ENCODE results near the gene RANBP3.

The RANBP3 gene

GRCh38 chr19:5918463-5919079, 59.4 kb downstream of the RANBP3 start:
- H3K9ac ChIP-seq (ENCODE audit: insufficient read length, low read depth): no peak overlapping the region
- peaks cover 14% of the 10 kb centered on the region for H3K4me1 ChIP-seq (ENCODE audit: insufficient read depth, insufficient read length)
- no peak for DNase-seq (ENCODE audit: low read depth, low spot score)
- peaks cover 89% of the 10 kb centered on the region for H3K36me3 ChIP-seq (ENCODE audit: insufficient read depth, insufficient read length, low read length)
- H3K9me3 ChIP-seq (ENCODE audit: insufficient read depth, low read length): no peaks in the 10 kb centered on the region
- no peak for TF ChIP-seq ZNF274 (IDR thresholded peaks at IDR 0.05; ENCODE audit: low read depth, low read length)
- no peak for TF ChIP-seq SUZ12 (IDR thresholded peaks at IDR 0.05; ENCODE audit: extremely low read depth, insufficient read depth, insufficient read length)
- no peak for TF ChIP-seq YY1 (IDR thresholded peaks at IDR 0.05; ENCODE audit: insufficient read depth, insufficient read length)
- H3K4me3 ChIP-seq (ENCODE audit: insufficient read length, low read depth): no peak overlapping the region
- H3K27me3 ChIP-seq (ENCODE audit: insufficient read depth, insufficient read length): no peaks in the 10 kb centered on the region

- no peak overlapping the region for H3K9ac ChIP-seq (ENCODE audit: insufficient read length, low read depth)
Measured at GRCh38 chr19:5917431-5918107, 60.4 kb downstream of the RANBP3 start.

GRCh38 chr19:5916181-5916708, 61.7 kb downstream of the RANBP3 start:
- H3K36me3 ChIP-seq (ENCODE audit: insufficient read depth, insufficient read length, low read length): peaks cover 74% of the 10 kb centered on the region
- H3K9ac ChIP-seq (ENCODE audit: insufficient read length, low read depth): no peak overlapping the region
- no peak for DNase-seq (ENCODE audit: low read depth, low spot score)
- no peak overlapping the region for H3K4me3 ChIP-seq (ENCODE audit: insufficient read length, low read depth)
- no peaks in the 10 kb centered on the region for H3K9me3 ChIP-seq (ENCODE audit: insufficient read depth, low read length)
- H3K27me3 ChIP-seq (ENCODE audit: insufficient read depth, insufficient read length): no peaks in the 10 kb centered on the region
- H3K4me1 ChIP-seq (ENCODE audit: insufficient read depth, insufficient read length): peaks cover 14% of the 10 kb centered on the region
- TF ChIP-seq SUZ12 (IDR thresholded peaks at IDR 0.05; ENCODE audit: extremely low read depth, insufficient read depth, insufficient read length) (no peak), ZNF274 (IDR thresholded peaks at IDR 0.05; ENCODE audit: low read depth, low read length) (no peak), YY1 (IDR thresholded peaks at IDR 0.05; ENCODE audit: insufficient read depth, insufficient read length) (no peak)

More at GRCh38 chr19:5917431-5918107, 60.4 kb downstream of the RANBP3 start:
- Histone ChIP-seq H3K27me3 (ENCODE audit: insufficient read depth, insufficient read length) (no peaks in the 10 kb centered on the region), H3K9me3 (ENCODE audit: insufficient read depth, low read length) (no peaks in the 10 kb centered on the region), H3K36me3 (ENCODE audit: insufficient read depth, insufficient read length, low read length) (peaks cover 85% of the 10 kb centered on the region), H3K4me1 (ENCODE audit: insufficient read depth, insufficient read length) (peaks cover 14% of the 10 kb centered on the region), H3K4me3 (ENCODE audit: insufficient read length, low read depth) (no peak overlapping the region)
- no peak for TF ChIP-seq YY1 (IDR thresholded peaks at IDR 0.05; ENCODE audit: insufficient read depth, insufficient read length)
- no peak for TF ChIP-seq SUZ12 (IDR thresholded peaks at IDR 0.05; ENCODE audit: extremely low read depth, insufficient read depth, insufficient read length)
- no peak for DNase-seq (ENCODE audit: low read depth, low spot score)

- Histone ChIP-seq H3K9me3 (ENCODE audit: insufficient read depth, low read length) (no peaks in the 10 kb centered on the region), H3K27me3 (ENCODE audit: insufficient read depth, insufficient read length) (no peaks in the 10 kb centered on the region), H3K9ac (ENCODE audit: insufficient read length, low read depth) (no peak overlapping the region), H3K4me3 (ENCODE audit: insufficient read length, low read depth) (no peak overlapping the region), H3K4me1 (ENCODE audit: insufficient read depth, insufficient read length) (peaks cover 14% of the 10 kb centered on the region), H3K36me3 (ENCODE audit: insufficient read depth, insufficient read length, low read length) (peaks cover 72% of the 10 kb centered on the region)
- DNase-seq (ENCODE audit: low read depth, low spot score): no peak
- TF ChIP-seq SUZ12 (IDR thresholded peaks at IDR 0.05; ENCODE audit: extremely low read depth, insufficient read depth, insufficient read length) (no peak), ZNF274 (IDR thresholded peaks at IDR 0.05; ENCODE audit: low read depth, low read length) (no peak), YY1 (IDR thresholded peaks at IDR 0.05; ENCODE audit: insufficient read depth, insufficient read length) (no peak)
Measured at GRCh38 chr19:5915782-5916165, 62.2 kb downstream of the RANBP3 start.

GRCh38 chr19:5914946-5915781, 62.8 kb downstream of the RANBP3 start:
- H3K9ac ChIP-seq (ENCODE audit: insufficient read length, low read depth): no peak overlapping the region
- no peak for DNase-seq (ENCODE audit: low read depth, low spot score)
- H3K4me1 ChIP-seq (ENCODE audit: insufficient read depth, insufficient read length): peaks cover 14% of the 10 kb centered on the region
- H3K9me3 ChIP-seq (ENCODE audit: insufficient read depth, low read length): no peaks in the 10 kb centered on the region
- peaks cover 76% of the 10 kb centered on the region for H3K36me3 ChIP-seq (ENCODE audit: insufficient read depth, insufficient read length, low read length)
- H3K4me3 ChIP-seq (ENCODE audit: insufficient read length, low read depth): no peak overlapping the region
- H3K27me3 ChIP-seq (ENCODE audit: insufficient read depth, insufficient read length): no peaks in the 10 kb centered on the region
- TF ChIP-seq YY1 (IDR thresholded peaks at IDR 0.05; ENCODE audit: insufficient read depth, insufficient read length): no peak
- TF ChIP-seq ZNF274 (IDR thresholded peaks at IDR 0.05; ENCODE audit: low read depth, low read length): no peak
- no peak for TF ChIP-seq SUZ12 (IDR thresholded peaks at IDR 0.05; ENCODE audit: extremely low read depth, insufficient read depth, insufficient read length)

- H3K9me3 ChIP-seq (ENCODE audit: insufficient read depth, low read length): no peaks in the 10 kb centered on the region
- TF ChIP-seq ZNF274 (IDR thresholded peaks at IDR 0.05; ENCODE audit: low read depth, low read length): no peak
- TF ChIP-seq SUZ12 (IDR thresholded peaks at IDR 0.05; ENCODE audit: extremely low read depth, insufficient read depth, insufficient read length): no peak
- no peak for TF ChIP-seq YY1 (IDR thresholded peaks at IDR 0.05; ENCODE audit: insufficient read depth, insufficient read length)
- DNase-seq (ENCODE audit: low read depth, low spot score): no peak
- H3K27me3 ChIP-seq (ENCODE audit: insufficient read depth, insufficient read length): no peaks in the 10 kb centered on the region
- H3K9ac ChIP-seq (ENCODE audit: insufficient read length, low read depth): no peak overlapping the region
- peaks cover 73% of the 10 kb centered on the region for H3K36me3 ChIP-seq (ENCODE audit: insufficient read depth, insufficient read length, low read length)
- H3K4me3 ChIP-seq (ENCODE audit: insufficient read length, low read depth): no peak overlapping the region
- H3K4me1 ChIP-seq (ENCODE audit: insufficient read depth, insufficient read length): peaks cover 14% of the 10 kb centered on the region
Measured at GRCh38 chr19:5914358-5914774, 63.6 kb downstream of the RANBP3 start.

All from NT2/D1 (cell line).